ENCODE results near the gene SRSF5.
"Not testable (repeated sequence)": the region's sequence is repeated elsewhere in the genome, so short reads cannot be mapped to it uniquely, and the experiment has no call there.

The SRSF5 gene

GRCh38 chr14:69766984-69767368 is at the start of gene SRSF5:
TSS of gene SRSF5 (plus strand) at chr14:69767142. CDS start at chr14:69768157, 1,015 bp downstream.
- peak; percentile 98 for DNase-seq

GRCh38 chr14:69718614-69719013 is 48.3 kb upstream of the SRSF5 start:
- DNase-seq = not testable (repeated sequence)

GRCh38 chr14:69719501-69719951 is 47.4 kb upstream of the SRSF5 start:
- DNase-seq = no peak

GRCh38 chr14:69720912-69721311 is 46.0 kb upstream of the SRSF5 start:
- no peak for DNase-seq

GRCh38 chr14:69726761-69727511 is 40.0 kb upstream of the SRSF5 start:
- peak; percentile 61 for DNase-seq

- no peak for DNase-seq
Observed at GRCh38 chr14:69727860-69728259, 39.1 kb upstream of the SRSF5 start.

GRCh38 chr14:69731919-69732598 is 34.9 kb upstream of the SRSF5 start:
- not testable (repeated sequence) for DNase-seq

- DNase-seq = not testable (repeated sequence)
Observed at GRCh38 chr14:69736405-69736804, 30.5 kb upstream of the SRSF5 start.

- DNase-seq = no peak
Observed at GRCh38 chr14:69741055-69741454, 25.9 kb upstream of the SRSF5 start.

GRCh38 chr14:69749956-69750355 is 17.0 kb upstream of the SRSF5 start:
- DNase-seq = no peak

- no peak for DNase-seq
Observed at GRCh38 chr14:69750495-69750894, 16.4 kb upstream of the SRSF5 start.

- DNase-seq = no peak
Observed at GRCh38 chr14:69752773-69753172, 14.2 kb upstream of the SRSF5 start.

- DNase-seq = no peak
Observed at GRCh38 chr14:69753860-69754259, 13.1 kb upstream of the SRSF5 start.

GRCh38 chr14:69754487-69754886 is 12.5 kb upstream of the SRSF5 start:
- no peak for DNase-seq

- no peak for DNase-seq
Observed at GRCh38 chr14:69755296-69755695, 11.6 kb upstream of the SRSF5 start.

- no peak for DNase-seq
Observed at GRCh38 chr14:69755784-69756183, 11.2 kb upstream of the SRSF5 start.

- DNase-seq = no peak
Observed at GRCh38 chr14:69756298-69756697, 10.6 kb upstream of the SRSF5 start.

- DNase-seq = no peak
Observed at GRCh38 chr14:69760810-69761209, 6.1 kb upstream of the SRSF5 start.

- DNase-seq = no peak
Observed at GRCh38 chr14:69763761-69764510, 3.0 kb upstream of the SRSF5 start.

- peak; percentile 89 for DNase-seq
Observed at GRCh38 chr14:69767369-69767999, 542 bp downstream of the SRSF5 start.

GRCh38 chr14:69768873-69769272 is 1.9 kb downstream of the SRSF5 start:
- no peak for DNase-seq

- DNase-seq = no peak
Observed at GRCh38 chr14:69769623-69770022, 2.7 kb downstream of the SRSF5 start.

GRCh38 chr14:69770559-69770958 is 3.6 kb downstream of the SRSF5 start:
- DNase-seq = no peak

Measured in NCI-H1694 (cell line).